ENCODE results near the gene NUCB1. TPM values are rescaled to one million over a fixed set of nuclear protein-coding genes. Genes with fewer than 3 reads are reported as not detected.

Gene NUCB1
- total RNA-seq, 2 experiments from 2014 or later, result 73.7 to 77.0 TPM

GRCh38 chr19:48954595-48955307, 54.6 kb downstream of the NUCB1 start, which contains the start of gene BAX:
Gene BAX (plus strand): TSS chr19:48954875. CDS start chr19:48954929, 54 bp downstream.
- ATAC-seq (ENCODE audit: poor library complexity) (peak; percentile 83), DNase-seq (peak; percentile 67 to 91 (median 80))
- Mint-ChIP-seq H3K4me1 (ENCODE audit: low read depth) (peaks cover 31% of the 10 kb centered on the region), H3K9me3 (no peaks in the 10 kb centered on the region), H3K36me3 (ENCODE audit: low read depth) (peaks cover 12% of the 10 kb centered on the region), H3K27me3 (no peaks in the 10 kb centered on the region), H3K4me3 (peak within 1 kb of the TSS; percentile 90), H3K27ac (peak within 1 kb of the TSS; percentile 72)
- H3K27me3 ChIP-seq (ENCODE audit: control insufficient read depth in 1 of 2, insufficient read depth in 2 of 2, low read length in 2 of 2), result no peaks in the 10 kb centered on the region
- peaks cover 25% of the 10 kb centered on the region for H3K4me1 ChIP-seq (ENCODE audit: insufficient read depth, low read length)
- intact Hi-C loops (cut with DNase I, micrococcal nuclease), result loop anchor here in 1 of 2 experiments (1.0 kb wide), 1 partner anchor 11 kb away; the partner anchor contains the start of gene FTL
- ChIA-PET POLR2A (interaction anchor here (0.6 to 3.3 kb wide), 8 partner anchors 11 to 254 kb away, joined by 3 to 38 read pairs (median 4); partner anchors contain the start of genes BCAT2, FTL, NUCB1 and PPP1R15A), CTCF (interaction anchor here (1.7 to 2.2 kb wide), 2 partner anchors 16 to 39 kb away, joined by 5 to 9 read pairs; partner anchors contain the start of genes GYS1 and RUVBL2)
- H3K27ac ChIP-seq (ENCODE audit: low read depth in 1 of 2, low read length in 2 of 2), result peak within 1 kb of the TSS; percentile 69 to 90
- no peaks in the 10 kb centered on the region for H3K36me3 ChIP-seq (ENCODE audit: insufficient read depth, low read length)
- no peaks in the 10 kb centered on the region for H3K9me3 ChIP-seq (ENCODE audit: control insufficient read depth in 1 of 2, insufficient read depth in 1 of 2, low read length in 2 of 2)
- no peak for TF ChIP-seq CTCF (IDR thresholded peaks at IDR 0.05)
- H3K4me3 ChIP-seq (ENCODE audit: low read length), result peak within 1 kb of the TSS; percentile 99

GRCh38 chr19:48955308-48955958, 55.3 kb downstream of the NUCB1 start:
- Histone ChIP-seq H3K4me1 (ENCODE audit: insufficient read depth, low read length) (peaks cover 30% of the 10 kb centered on the region), H3K36me3 (ENCODE audit: insufficient read depth, low read length) (no peaks in the 10 kb centered on the region), H3K4me3 (ENCODE audit: low read length) (peak overlapping the region; percentile 99), H3K9me3 (ENCODE audit: control insufficient read depth in 1 of 2, insufficient read depth in 1 of 2, low read length in 2 of 2) (no peaks in the 10 kb centered on the region), H3K27me3 (ENCODE audit: control insufficient read depth in 1 of 2, insufficient read depth in 2 of 2, low read length in 2 of 2) (no peaks in the 10 kb centered on the region), H3K27ac (ENCODE audit: low read depth in 1 of 2, low read length in 2 of 2) (peak overlapping the region; percentile 69 to 90)
- H3K27ac Mint-ChIP-seq, result peak overlapping the region; percentile 72
- ChIA-PET POLR2A (interaction anchor here (1.6 to 3.3 kb wide), 2 partner anchors 10 to 38 kb away, joined by 4 to 38 read pairs; partner anchors contain the start of genes FTL and RUVBL2), CTCF (interaction anchor here (0.6 to 1.7 kb wide), 3 partner anchors 15 to 302 kb away, joined by 3 to 5 read pairs (median 5); no protein-coding TSS in a partner anchor)
- peaks cover 31% of the 10 kb centered on the region for H3K4me1 Mint-ChIP-seq (ENCODE audit: low read depth)
- no peak for ATAC-seq (ENCODE audit: poor library complexity)
- intact Hi-C loops (cut with DNase I, micrococcal nuclease), result loop anchor here in 1 of 2 experiments (1.0 kb wide), 1 partner anchor 10 kb away; the partner anchor contains the start of gene FTL
- DNase-seq, result no peak
- H3K4me3 Mint-ChIP-seq, result peak overlapping the region; percentile 90
- no peaks in the 10 kb centered on the region for H3K27me3 Mint-ChIP-seq
- no peak for TF ChIP-seq CTCF (IDR thresholded peaks at IDR 0.05)
- no peaks in the 10 kb centered on the region for H3K9me3 Mint-ChIP-seq
- H3K36me3 Mint-ChIP-seq (ENCODE audit: low read depth), result peaks cover 12% of the 10 kb centered on the region

- no peak overlapping the region for H3K27ac ChIP-seq (ENCODE audit: low read depth in 1 of 2, low read length in 2 of 2)
- H3K27ac Mint-ChIP-seq, result peak overlapping the region; percentile 7
- peaks cover 47% of the 10 kb centered on the region for H3K4me1 ChIP-seq (ENCODE audit: insufficient read depth, low read length)
- DNase-seq (no peak), ATAC-seq (ENCODE audit: poor library complexity) (no peak)
- no peak overlapping the region for H3K4me3 ChIP-seq (ENCODE audit: low read length)
- no peaks in the 10 kb centered on the region for H3K27me3 ChIP-seq (ENCODE audit: control insufficient read depth in 1 of 2, insufficient read depth in 2 of 2, low read length in 2 of 2)
- CTCF ChIA-PET, result interaction anchor here (0.7 kb wide), 1 partner anchor 34 kb away, joined by 3 read pairs; no protein-coding TSS in a partner anchor
- H3K4me3 Mint-ChIP-seq, result peak overlapping the region; percentile 71
- H3K36me3 ChIP-seq (ENCODE audit: insufficient read depth, low read length), result no peaks in the 10 kb centered on the region
- no peaks in the 10 kb centered on the region for H3K9me3 ChIP-seq (ENCODE audit: control insufficient read depth in 1 of 2, insufficient read depth in 1 of 2, low read length in 2 of 2)
- H3K27me3 Mint-ChIP-seq, result no peaks in the 10 kb centered on the region
- intact Hi-C loops (cut with DNase I, micrococcal nuclease), result no loop called here
- peaks cover 45% of the 10 kb centered on the region for H3K4me1 Mint-ChIP-seq (ENCODE audit: low read depth)
- H3K36me3 Mint-ChIP-seq (ENCODE audit: low read depth), result peaks cover 12% of the 10 kb centered on the region
- no peak for TF ChIP-seq CTCF (IDR thresholded peaks at IDR 0.05)
- POLR2A ChIA-PET, result no interaction called here
- H3K9me3 Mint-ChIP-seq, result no peaks in the 10 kb centered on the region
These were observed 57.9 kb downstream of the NUCB1 start for GRCh38 chr19:48958006-48958405.

All from CD4-positive, alpha-beta T cell (primary cell).